ENCODE results near the gene WBP2. TPM values are rescaled to one million over a fixed set of nuclear protein-coding genes. Genes with fewer than 3 reads are reported as not detected.

WBP2 gene
- 16.1 and 20.1 TPM in 2 replicates for total RNA-seq

GRCh38 chr17:75855310-75856061 is at the start of gene WBP2:
WBP2 (minus strand) TSS chr17:75855335; CDS start chr17:75855297, 38 bp downstream.

GRCh38 chr17:75896415-75897159 is 41.5 kb upstream of the WBP2 start, which contains the start of gene TRIM65:
TRIM65 (minus strand) TSS chr17:75896951; CDS start chr17:75896937, 14 bp downstream.

DNA sequence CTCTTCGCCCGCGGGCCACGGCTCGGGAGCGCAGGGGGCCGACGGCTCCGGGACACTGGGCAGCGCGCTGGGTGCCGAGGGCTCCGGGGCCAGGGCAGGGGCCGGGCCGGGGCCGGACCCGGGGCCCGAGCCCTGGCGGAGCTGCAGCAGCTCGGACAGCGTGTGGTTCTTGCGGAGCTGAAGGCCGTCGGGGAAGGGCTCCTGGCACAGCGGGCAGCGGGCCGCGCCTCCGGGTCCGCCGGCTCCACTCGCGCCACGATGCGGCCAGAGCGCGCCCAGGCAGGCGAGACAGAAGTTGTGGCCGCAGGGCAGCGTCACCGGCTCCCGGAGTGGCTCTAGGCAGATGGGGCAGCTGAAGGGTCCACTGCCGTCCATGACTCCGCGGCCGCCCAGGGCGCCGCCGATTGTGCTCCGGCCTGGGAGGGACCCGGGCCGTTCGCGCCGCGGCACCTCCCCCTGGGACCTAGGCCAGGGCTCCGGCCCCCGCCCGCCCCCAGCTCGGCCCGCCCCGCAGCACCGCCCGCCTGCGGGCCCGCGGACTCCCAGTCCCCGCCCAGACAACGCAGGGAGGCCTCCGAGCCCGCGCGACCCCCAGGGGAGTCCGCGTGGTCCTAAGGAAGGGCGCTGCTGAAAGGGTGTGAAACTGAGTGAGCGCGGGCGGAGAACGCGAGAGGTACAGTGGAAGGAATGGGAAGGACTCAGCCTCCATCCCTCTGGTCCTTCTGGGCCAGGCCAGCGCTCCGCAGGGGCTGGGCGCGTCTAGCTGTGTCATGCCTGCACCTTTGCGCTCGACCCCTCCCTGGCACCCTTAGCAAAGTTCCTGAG is 23.3 kb upstream of the WBP2 start, which contains the start of gene TRIM47:
Gene TRIM47 (minus strand): TSS at position 408 of the 825 bp plus-strand sequence. CDS start 33 bp downstream, at position 375.

GRCh38 chr17:75843577-75844529 is 11.3 kb downstream of the WBP2 start, which contains the start of gene UNC13D:
UNC13D (minus strand) TSS chr17:75844404; CDS start chr17:75844337, 67 bp downstream.

Other genes with a start within 250 kb of the WBP2 start
- under 0.01 TPM in 1 of 2 replicates, not detected in the other for gene SMIM5, start 221.9 kb downstream of the WBP2 start, total RNA-seq
- gene RECQL5, start 188.2 kb downstream of the WBP2 start, total RNA-seq: 10.7 and 16.6 TPM in 2 replicates
- gene SAP30BP, start 188.0 kb downstream of the WBP2 start, total RNA-seq: 78.6 and 93.6 TPM in 2 replicates
- gene ITGB4, start 133.9 kb downstream of the WBP2 start, total RNA-seq: 0.97 and 2.3 TPM in 2 replicates
- gene GALK1, start 90.1 kb downstream of the WBP2 start, total RNA-seq: 67.9 and 86.4 TPM in 2 replicates
- 8.1 and 9.7 TPM in 2 replicates for gene UNK, start 70.5 kb downstream of the WBP2 start, total RNA-seq
- 1.9 and 3.8 TPM in 2 replicates for gene UNC13D, start 10.9 kb downstream of the WBP2 start, total RNA-seq
- 27.9 and 37.8 TPM in 2 replicates for gene TRIM47, start 23.2 kb upstream of the WBP2 start, total RNA-seq
- 25.1 and 32.2 TPM in 2 replicates for gene TRIM65, start 41.6 kb upstream of the WBP2 start, total RNA-seq
- gene MRPL38, start 49.5 kb upstream of the WBP2 start, total RNA-seq: 32.2 and 38.3 TPM in 2 replicates
- gene FBF1, start 85.7 kb upstream of the WBP2 start, total RNA-seq: 5.8 and 11.6 TPM in 2 replicates
- gene ACOX1, start 123.8 kb upstream of the WBP2 start, total RNA-seq: 45.1 and 56.1 TPM in 2 replicates
- 10.6 and 18.5 TPM in 2 replicates for gene TEN1, start 123.9 kb upstream of the WBP2 start, total RNA-seq
- gene CDK3, start 145.5 kb upstream of the WBP2 start, total RNA-seq: 0.46 TPM in 1 of 2 replicates, not detected in the other
- under 0.01 TPM in 1 of 2 replicates, not detected in the other for gene EVPL, start 172.0 kb upstream of the WBP2 start, total RNA-seq
- 29.9 and 32.8 TPM in 2 replicates for gene SRP68, start 217.2 kb upstream of the WBP2 start, total RNA-seq
- gene GALR2, start 219.4 kb upstream of the WBP2 start, total RNA-seq: not detected in 2 replicates
- gene ZACN, start 223.8 kb upstream of the WBP2 start, total RNA-seq: not detected in 2 replicates
- 53.6 and 78.1 TPM in 2 replicates for gene EXOC7, start 248.5 kb upstream of the WBP2 start, total RNA-seq

Measured in epithelial cell of umbilical artery (primary cell).